GM12878 (cell line): ENCODE results near the gene NOX1.

Experiments
- BRCA1 ChIP-seq: IDR thresholded peaks from 2 replicates; pipeline ENCODE4 v1.6.1; 2011; ENCODE audit warnings: low read depth, low read length, improper control_type of control experiment
- CEBPB ChIP-seq, 2 experiments: fragments of 150-350 bp in 1 of 2; IDR thresholded peaks; 2 replicates each; pipeline ENCODE4 v1.6.1; 2012 to 2014; ENCODE audit warnings: low read depth in 2 of 2, low read length in 2 of 2, borderline replicate concordance in 1 of 2, inconsistent platforms in 1 of 2
- CREB1 ChIP-seq: IDR thresholded peaks from 2 replicates; pipeline ENCODE4 v1.6.1; 2012; ENCODE audit warnings: low read depth, mild to moderate bottlenecking, inconsistent platforms
- EP300 ChIP-seq, 2 experiments: fragments of 150-350 bp in 1 of 2; IDR thresholded peaks; 2 replicates each; pipeline ENCODE4 v1.6.1; 2011 to 2012; ENCODE audit warnings: low read depth in 2 of 2, low read length in 2 of 2, borderline replicate concordance in 1 of 2, improper control_type of control experiment in 1 of 2, inconsistent platforms in 1 of 2; ENCODE audit not compliant: control insufficient read depth in 1 of 2
- LARP7 ChIP-seq: fragments of 450-650 bp; IDR thresholded peaks from 2 replicates; pipeline ENCODE4 v1.6.1; 2017; ENCODE audit warnings: mild to moderate bottlenecking
- POLR2A ChIP-seq: IDR thresholded peaks from 2 replicates; pipeline ENCODE4 v1.6.1; 2011; ENCODE audit warnings: low read depth, mild to moderate bottlenecking, low read length
- POLR2AphosphoS5 ChIP-seq: IDR thresholded peaks from 2 replicates; pipeline ENCODE4 v1.6.1; 2011; ENCODE audit warnings: mild to moderate bottlenecking, low read length, inconsistent platforms
- SIN3A ChIP-seq: IDR thresholded peaks from 2 replicates; pipeline ENCODE4 v1.6.1; 2012; ENCODE audit warnings: low read depth, low read length, improper control_type of control experiment
- TF ChIP-seq, protein P1 (sequence below), 3 experiments: IDR thresholded peaks in 2 of 3; conservative IDR thresholded peaks in 1 of 3; 2 replicates each; pipeline ENCODE4 v1.5.1; 2011; ENCODE audit warnings: low read depth in 3 of 3, low read length in 3 of 3, mild to moderate bottlenecking in 3 of 3, control low read depth in 2 of 3, moderate library complexity in 2 of 3, inconsistent platforms in 1 of 3, mixed read lengths in 1 of 3; ENCODE audit not compliant: control insufficient read depth in 2 of 3, insufficient read depth in 1 of 3; ENCODE audit errors: extremely low read depth in 1 of 3
- TF ChIP-seq, protein P2 (sequence below): IDR thresholded peaks from 2 replicates; pipeline ENCODE4 v1.6.1; 2012; ENCODE audit warnings: low read depth, low read length, improper control_type of control experiment
- TF ChIP-seq, protein P3 (sequence below): fragments of 450-650 bp; IDR thresholded peaks from 2 replicates; pipeline ENCODE4 v1.6.1; 2016; ENCODE audit warnings: mild to moderate bottlenecking

DNA sequence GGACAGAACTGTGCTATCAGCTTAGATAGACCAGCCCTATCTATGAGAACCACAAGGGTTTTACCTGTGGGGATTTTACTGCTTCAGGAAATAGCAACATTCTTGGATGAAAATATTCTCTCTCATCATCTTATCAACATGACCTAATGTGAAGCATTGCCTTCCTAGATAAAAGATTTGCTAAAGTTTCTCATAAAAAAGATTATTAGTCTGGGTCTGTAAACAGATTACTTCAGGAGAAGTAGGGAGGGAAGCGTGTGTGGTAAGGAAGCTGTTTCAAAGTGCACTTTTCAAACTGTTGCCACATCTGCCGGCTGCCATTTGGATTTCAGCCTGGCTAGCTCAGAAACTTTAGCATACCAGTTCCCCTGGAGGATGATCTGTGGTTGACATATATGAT is at the start of gene NOX1:
- TF ChIP-seq, protein P1, sequence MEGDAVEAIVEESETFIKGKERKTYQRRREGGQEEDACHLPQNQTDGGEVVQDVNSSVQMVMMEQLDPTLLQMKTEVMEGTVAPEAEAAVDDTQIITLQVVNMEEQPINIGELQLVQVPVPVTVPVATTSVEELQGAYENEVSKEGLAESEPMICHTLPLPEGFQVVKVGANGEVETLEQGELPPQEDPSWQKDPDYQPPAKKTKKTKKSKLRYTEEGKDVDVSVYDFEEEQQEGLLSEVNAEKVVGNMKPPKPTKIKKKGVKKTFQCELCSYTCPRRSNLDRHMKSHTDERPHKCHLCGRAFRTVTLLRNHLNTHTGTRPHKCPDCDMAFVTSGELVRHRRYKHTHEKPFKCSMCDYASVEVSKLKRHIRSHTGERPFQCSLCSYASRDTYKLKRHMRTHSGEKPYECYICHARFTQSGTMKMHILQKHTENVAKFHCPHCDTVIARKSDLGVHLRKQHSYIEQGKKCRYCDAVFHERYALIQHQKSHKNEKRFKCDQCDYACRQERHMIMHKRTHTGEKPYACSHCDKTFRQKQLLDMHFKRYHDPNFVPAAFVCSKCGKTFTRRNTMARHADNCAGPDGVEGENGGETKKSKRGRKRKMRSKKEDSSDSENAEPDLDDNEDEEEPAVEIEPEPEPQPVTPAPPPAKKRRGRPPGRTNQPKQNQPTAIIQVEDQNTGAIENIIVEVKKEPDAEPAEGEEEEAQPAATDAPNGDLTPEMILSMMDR (IDR thresholded peaks at IDR 0.05 in 2 of 3, conservative IDR thresholded peaks at IDR 0.05 in 1 of 3; ENCODE audit: control insufficient read depth in 2 of 3, extremely low read depth in 1 of 3, insufficient read depth in 1 of 3, low read depth in 3 of 3, low read length in 3 of 3) = no peak
- no peak for TF ChIP-seq BRCA1
- no peak for TF ChIP-seq SIN3A
- no peak for TF ChIP-seq LARP7
- TF ChIP-seq EP300 (IDR thresholded peaks at IDR 0.05; ENCODE audit: borderline replicate concordance in 1 of 2, control insufficient read depth in 1 of 2, low read depth in 2 of 2, low read length in 2 of 2) = no peak
- TF ChIP-seq CEBPB (IDR thresholded peaks at IDR 0.05; ENCODE audit: borderline replicate concordance in 1 of 2, low read depth in 2 of 2, low read length in 2 of 2) = no peak
- TF ChIP-seq, protein P2, sequence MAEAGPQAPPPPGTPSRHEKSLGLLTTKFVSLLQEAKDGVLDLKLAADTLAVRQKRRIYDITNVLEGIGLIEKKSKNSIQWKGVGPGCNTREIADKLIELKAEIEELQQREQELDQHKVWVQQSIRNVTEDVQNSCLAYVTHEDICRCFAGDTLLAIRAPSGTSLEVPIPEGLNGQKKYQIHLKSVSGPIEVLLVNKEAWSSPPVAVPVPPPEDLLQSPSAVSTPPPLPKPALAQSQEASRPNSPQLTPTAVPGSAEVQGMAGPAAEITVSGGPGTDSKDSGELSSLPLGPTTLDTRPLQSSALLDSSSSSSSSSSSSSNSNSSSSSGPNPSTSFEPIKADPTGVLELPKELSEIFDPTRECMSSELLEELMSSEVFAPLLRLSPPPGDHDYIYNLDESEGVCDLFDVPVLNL = no peak
- TF ChIP-seq POLR2A = no peak
- TF ChIP-seq, protein P3, sequence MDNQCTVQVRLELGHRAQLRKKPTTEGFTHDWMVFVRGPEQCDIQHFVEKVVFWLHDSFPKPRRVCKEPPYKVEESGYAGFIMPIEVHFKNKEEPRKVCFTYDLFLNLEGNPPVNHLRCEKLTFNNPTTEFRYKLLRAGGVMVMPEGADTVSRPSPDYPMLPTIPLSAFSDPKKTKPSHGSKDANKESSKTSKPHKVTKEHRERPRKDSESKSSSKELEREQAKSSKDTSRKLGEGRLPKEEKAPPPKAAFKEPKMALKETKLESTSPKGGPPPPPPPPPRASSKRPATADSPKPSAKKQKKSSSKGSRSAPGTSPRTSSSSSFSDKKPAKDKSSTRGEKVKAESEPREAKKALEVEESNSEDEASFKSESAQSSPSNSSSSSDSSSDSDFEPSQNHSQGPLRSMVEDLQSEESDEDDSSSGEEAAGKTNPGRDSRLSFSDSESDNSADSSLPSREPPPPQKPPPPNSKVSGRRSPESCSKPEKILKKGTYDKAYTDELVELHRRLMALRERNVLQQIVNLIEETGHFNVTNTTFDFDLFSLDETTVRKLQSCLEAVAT = no peak
- TF ChIP-seq POLR2AphosphoS5 = no peak
- no peak for TF ChIP-seq CREB1
